HG02642 (cell line): ENCODE data around the gene TNFRSF9.

ENCODE experiments used
- ATAC-seq: cut with Tn5 transposase; IDR thresholded peaks from one replicate; pipeline ENCODE4 v1.9.1; 2021; ENCODE audit warnings: mild to moderate bottlenecking; ENCODE audit not compliant: unreplicated experiment, poor library complexity

The TNFRSF9 gene

DNA sequence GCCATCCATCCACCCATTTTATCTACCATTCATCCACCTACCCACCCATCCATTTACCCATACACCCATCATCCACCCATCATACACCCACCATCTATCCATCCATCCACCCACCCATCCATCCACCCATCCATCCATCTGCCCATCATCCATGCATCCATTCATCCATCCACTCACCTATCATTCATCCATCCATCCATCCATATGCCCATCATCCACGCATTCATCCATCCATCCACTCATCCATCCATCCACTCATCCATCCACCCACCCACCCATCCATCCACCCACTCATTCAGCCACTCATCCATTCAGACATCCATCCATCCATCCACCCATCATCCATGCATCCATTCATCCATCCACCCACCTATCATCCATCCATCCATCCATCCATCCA is 55.9 kb downstream of the TNFRSF9 start:
- no peak for ATAC-seq

DNA sequence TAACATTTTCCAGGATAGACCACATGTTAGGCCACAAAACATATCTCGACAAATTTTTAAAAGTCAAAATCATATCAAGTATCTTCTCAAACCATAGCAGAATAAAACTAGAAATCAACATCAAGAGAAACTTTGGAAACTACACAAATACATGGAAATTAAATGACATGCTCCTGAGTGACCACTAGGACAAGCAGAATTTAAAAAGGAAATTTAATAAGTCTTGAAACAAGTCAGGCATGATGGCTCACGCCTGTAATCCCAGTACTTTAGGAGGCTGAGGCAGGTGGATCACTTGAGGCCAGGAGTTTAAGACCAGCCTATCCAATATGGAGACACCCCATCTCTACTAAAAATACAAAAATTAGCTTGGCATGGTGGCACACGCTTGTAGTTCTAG is 61.4 kb downstream of the TNFRSF9 start:
- ATAC-seq = no peak

DNA sequence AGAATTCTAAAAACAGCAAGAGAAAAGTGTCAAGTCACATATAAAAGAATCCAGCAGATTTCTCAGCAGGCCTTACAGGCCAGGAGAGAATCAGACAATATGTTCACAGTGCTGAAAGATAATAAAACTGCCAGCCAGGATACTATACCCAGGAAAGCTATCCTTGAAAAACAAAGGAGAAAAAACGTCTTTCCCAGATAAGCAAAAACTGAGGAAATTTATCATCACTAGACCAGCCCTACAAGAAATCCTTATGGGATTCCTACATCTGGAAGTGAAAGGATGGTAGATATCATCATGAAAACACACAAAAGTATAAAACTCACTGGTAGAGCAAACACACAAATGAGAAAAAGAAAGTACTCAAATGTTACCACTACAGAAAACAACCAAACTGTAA is 62.6 kb downstream of the TNFRSF9 start:
- ATAC-seq = no peak

DNA sequence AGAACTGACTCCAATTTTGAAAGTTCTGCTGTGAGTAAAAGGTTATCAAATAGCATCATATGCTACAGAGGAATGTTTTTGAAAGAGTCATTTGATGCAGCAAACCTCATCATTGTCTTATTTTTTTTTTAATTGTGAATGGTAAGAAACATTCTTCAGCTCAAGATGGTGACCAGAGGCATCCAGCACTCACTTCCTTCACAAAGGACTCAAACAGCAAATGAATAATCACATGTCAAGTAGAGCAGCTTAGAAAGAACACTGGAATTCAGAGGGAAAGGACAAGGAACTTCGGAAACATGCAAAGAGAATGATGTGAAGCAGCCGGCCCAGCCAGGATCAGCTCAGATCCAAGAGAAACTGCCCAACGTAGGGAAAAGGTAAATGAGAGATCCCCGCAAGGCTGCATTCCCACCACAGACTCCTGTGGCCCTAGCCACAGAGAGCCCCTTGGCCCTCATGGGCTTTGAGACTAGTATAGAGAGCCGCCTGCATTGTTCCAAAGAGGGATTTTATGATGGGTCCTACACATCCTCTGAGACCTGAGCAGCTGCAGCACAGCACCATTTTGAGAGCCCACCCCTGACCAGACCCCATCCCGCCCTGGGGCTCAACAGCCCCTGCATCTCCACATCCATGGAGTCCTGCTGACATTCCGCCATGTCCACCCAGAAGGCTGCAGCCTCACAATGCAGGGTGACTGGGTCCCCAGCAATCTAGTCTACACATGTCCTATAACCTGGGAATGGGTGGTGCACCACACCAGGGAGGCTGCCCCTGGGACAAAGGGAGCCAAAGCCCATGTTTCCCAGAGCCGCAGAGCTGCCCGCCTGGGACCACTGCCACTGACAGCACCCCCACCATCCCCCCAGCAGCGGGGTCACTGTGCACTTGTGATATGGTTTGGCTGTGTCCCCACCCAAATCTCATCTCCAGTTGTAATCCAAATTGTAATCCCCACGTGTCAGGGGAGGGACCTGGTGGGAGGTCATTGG is 66.5 kb downstream of the TNFRSF9 start:
- no peak for ATAC-seq

DNA sequence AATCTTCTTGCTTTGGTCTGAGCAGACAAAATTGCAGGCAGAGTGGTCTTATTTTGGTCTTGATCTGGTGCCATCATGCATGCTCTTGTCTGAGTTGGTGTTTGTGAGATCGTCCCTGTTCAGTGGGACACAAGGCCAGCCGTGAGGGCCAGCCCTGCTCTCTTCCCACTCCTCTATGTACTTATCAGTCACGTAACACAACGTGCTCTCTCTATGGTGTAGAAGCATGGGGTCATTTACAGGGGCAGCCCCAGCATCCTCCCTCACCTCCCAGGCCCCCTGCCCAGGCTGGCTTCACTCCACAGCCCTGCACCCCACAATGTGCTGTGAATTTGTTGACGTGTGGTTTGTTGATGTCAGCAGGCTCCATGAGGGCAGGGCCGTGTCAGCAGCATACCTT is 69.5 kb downstream of the TNFRSF9 start:
- no peak for ATAC-seq

DNA sequence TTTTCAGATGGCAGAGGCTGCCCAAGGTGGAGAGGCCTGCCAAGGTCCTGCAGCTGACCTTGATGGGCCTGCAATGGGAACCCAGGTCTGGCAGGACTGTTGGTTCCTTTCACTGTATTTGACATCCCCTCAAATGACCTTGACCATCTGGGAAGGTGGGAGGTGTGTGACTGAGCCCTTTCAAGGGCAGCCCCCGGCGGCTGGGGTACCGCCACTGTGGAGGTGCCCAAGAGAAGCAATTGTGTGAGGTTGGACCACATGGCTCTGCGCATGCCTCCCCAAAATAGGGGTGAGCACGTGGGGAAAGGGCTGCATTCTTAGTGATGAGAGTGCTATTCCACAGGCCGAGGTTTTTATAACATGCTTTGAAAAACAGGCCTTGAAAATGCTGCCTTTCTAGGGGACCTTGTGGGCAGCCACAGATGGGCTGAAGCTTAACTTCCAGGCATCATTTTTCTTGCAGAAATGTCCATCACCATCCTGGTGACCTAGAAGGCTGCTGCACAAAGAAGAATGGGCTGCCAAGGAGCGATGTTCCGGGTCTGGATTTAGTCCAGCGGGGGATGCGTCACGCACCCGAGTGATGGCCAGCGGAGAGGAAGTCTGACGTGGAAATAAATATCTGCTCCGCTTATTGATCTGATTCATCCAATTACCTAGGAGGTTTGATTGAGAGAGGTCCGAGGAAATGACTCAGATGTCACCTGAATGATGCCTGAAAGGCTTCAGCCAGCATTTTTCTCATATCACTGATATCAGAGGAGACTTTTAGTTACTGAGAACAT is 71.3 kb downstream of the TNFRSF9 start:
- ATAC-seq = no peak

DNA sequence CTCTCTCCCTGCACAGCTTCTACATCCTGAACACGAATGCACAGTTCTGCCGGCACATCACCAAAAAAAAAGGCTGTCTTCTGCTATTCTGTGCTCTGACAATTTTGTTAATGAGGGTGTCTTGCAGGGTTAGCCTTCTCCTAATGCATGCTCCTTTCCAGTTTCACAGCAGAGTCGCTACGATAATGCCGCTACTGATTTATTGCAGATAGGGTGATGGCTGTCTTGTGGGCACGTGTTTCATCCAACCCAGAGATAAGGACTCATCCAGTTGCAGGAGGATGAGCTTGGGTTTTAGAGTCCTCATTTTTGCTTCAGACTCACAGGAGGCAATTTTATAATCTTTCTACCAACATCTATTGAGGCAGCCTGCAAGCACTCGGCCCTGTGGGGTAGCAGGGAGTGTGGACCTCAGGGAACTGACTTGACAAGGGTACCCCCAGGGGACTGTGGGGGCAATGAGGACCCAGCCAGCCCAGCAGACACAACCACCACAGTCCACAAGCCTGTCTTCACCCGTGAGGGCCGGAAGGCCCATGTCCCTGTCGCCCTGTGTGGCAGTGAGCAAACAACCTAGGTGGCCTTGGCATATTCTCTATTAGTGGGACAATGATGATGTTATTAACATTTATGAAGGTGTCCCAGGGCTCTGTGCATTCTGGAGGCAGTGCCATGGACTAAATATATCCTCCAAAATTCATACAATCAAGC is 72.4 kb downstream of the TNFRSF9 start:
- ATAC-seq = no peak

DNA sequence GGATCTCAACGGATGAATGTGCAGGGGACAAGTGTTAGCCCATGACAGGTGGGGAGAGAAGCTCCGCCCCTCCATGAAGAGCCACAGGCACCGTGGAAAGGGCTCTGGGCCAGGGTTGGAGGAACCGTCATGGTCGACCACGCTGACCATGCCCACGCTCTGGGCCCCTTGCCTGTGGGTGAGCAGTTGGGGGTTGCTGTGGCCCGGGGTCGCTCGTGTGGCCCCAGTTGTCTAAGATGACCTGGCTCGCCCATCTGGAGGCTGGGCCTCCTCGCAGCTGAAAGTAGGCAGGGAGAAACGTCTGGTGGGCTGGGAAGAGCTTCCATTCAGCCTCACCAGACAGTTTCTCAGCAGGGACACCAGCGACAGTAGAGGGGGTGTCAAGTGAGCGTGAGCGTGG is 74.7 kb downstream of the TNFRSF9 start:
- ATAC-seq = no peak
